Limb (tissue), 2 donors: ENCODE data around the gene SELL.
"Not testable (repeated sequence)": the region's sequence is repeated elsewhere in the genome, so short reads cannot be mapped to it uniquely, and the experiment has no call there.

Experiments used
- DNase-seq, 2 donors: peaks; one replicate each; pipeline ENCODE4 v3.0.0-alpha.2; 2016; ENCODE audit errors: extremely low spot score in 2 of 2

The SELL gene

GRCh38 chr1:169670244-169670643, 41.2 kb downstream of the SELL start:
- not testable (repeated sequence) for DNase-seq

- not testable (repeated sequence) for DNase-seq
Observed at GRCh38 chr1:169667699-169668596, 43.5 kb downstream of the SELL start.

GRCh38 chr1:169667227-169667639, 44.2 kb downstream of the SELL start:
- not testable (repeated sequence) for DNase-seq

- not testable (repeated sequence) for DNase-seq
Observed at GRCh38 chr1:169662680-169663079, 48.7 kb downstream of the SELL start.

- not testable (repeated sequence) for DNase-seq
Observed at GRCh38 chr1:169661066-169661465, 50.4 kb downstream of the SELL start.

GRCh38 chr1:169658777-169659176, 52.6 kb downstream of the SELL start:
- not testable (repeated sequence) for DNase-seq

- no peak for DNase-seq
Observed at GRCh38 chr1:169653873-169654272, 57.5 kb downstream of the SELL start.

- no peak for DNase-seq
Observed at GRCh38 chr1:169651035-169651434, 60.4 kb downstream of the SELL start.

GRCh38 chr1:169650551-169650950, 60.9 kb downstream of the SELL start:
- DNase-seq: no peak

- DNase-seq: no peak
Observed at GRCh38 chr1:169648709-169649108, 62.7 kb downstream of the SELL start.

- DNase-seq: no peak
Observed at GRCh38 chr1:169648187-169648586, 63.2 kb downstream of the SELL start.

- no peak for DNase-seq
Observed at GRCh38 chr1:169647512-169647911, 63.9 kb downstream of the SELL start.

- no peak for DNase-seq
Observed at GRCh38 chr1:169644297-169644696, 67.1 kb downstream of the SELL start.
